OCI-LY3 (cell line): Measurements from ENCODE around the gene STK26.

Experiments used
- H2AFZ ChIP-seq: fragments of 200-600, 300-600 bp; shearing (Covaris generic); 2 replicates; pipeline ENCODE4 v1.6.0; 2014; ENCODE audit warnings: antibody characterized with exemption, low read depth, low read length
- H3K27ac ChIP-seq: fragments of 200-600, 300-600 bp; sonication (generic); 2 replicates; pipeline ENCODE4 v1.5.1; 2014; ENCODE audit warnings: mild to moderate bottlenecking, low read length, moderate library complexity, mixed read lengths
- H3K27me3 ChIP-seq: fragments of 200-600, 300-600 bp; sonication (generic); 2 replicates; pipeline ENCODE4 v1.6.1; 2014; ENCODE audit warnings: low read depth, low read length, mixed read lengths
- H3K36me3 ChIP-seq: fragments of 200-600, 300-600 bp; sonication (generic); replicated peaks from 2 replicates; pipeline ENCODE3; 2014; ENCODE audit warnings: low read depth, low read length, mixed read lengths
- H3K4me1 ChIP-seq: fragments of 300-600, 200-600 bp; sonication (generic); 2 replicates; pipeline ENCODE4 v1.6.1; 2014; ENCODE audit warnings: low read length, mixed read lengths
- H3K4me2 ChIP-seq: fragments of 200-600, 300-600 bp; sonication (generic); 2 replicates; pipeline ENCODE4 v1.6.1; 2014; ENCODE audit warnings: low read length, mixed read lengths
- H3K4me3 ChIP-seq: fragments of 300-600, 200-600 bp; sonication (generic); 2 replicates; pipeline ENCODE4 v1.5.1; 2014; ENCODE audit warnings: antibody characterized with exemption, mild to moderate bottlenecking, low read length, moderate library complexity
- H3K79me2 ChIP-seq: fragments of 300-600, 200-600 bp; shearing (Covaris generic); 2 replicates; pipeline ENCODE4 v1.6.1; 2014; ENCODE audit warnings: mild to moderate bottlenecking, low read length, mixed read lengths
- H3K9ac ChIP-seq: fragments of 300-600, 200-600 bp; shearing (Covaris generic); 2 replicates; pipeline ENCODE4 v1.6.0; 2014; ENCODE audit warnings: mild to moderate bottlenecking, low read length, moderate library complexity
- H3K9me3 ChIP-seq: fragments of 200-600, 300-600 bp; shearing (Covaris generic); 2 replicates; pipeline ENCODE4 v1.6.1; 2014; ENCODE audit warnings: low read length, mixed read lengths; ENCODE audit not compliant: insufficient read depth
- H4K20me1 ChIP-seq: fragments of 200-600, 300-600 bp; sonication (generic); 2 replicates; pipeline ENCODE4 v1.6.1; 2016; ENCODE audit warnings: low read length, mixed read lengths; ENCODE audit not compliant: insufficient read depth
- EZH2phosphoT487 ChIP-seq: fragments of 200-600 bp; shearing (Covaris generic); IDR thresholded peaks from 2 replicates; pipeline ENCODE4 v1.6.1; 2018; ENCODE audit warnings: antibody characterized with exemption, mixed run types, low read depth
- TF ChIP-seq, protein P1 (sequence below): fragments of 200-600, 300-600 bp; sonication (generic); IDR thresholded peaks from 2 replicates; pipeline ENCODE4 v1.5.1; 2014; ENCODE audit warnings: antibody characterized with exemption, low read length, low read depth

Gene STK26

GRCh38 chrX:132041015-132041414, 17.9 kb downstream of the STK26 start:
- no peak overlapping the region for H3K4me3 ChIP-seq
- TF ChIP-seq, protein P1, sequence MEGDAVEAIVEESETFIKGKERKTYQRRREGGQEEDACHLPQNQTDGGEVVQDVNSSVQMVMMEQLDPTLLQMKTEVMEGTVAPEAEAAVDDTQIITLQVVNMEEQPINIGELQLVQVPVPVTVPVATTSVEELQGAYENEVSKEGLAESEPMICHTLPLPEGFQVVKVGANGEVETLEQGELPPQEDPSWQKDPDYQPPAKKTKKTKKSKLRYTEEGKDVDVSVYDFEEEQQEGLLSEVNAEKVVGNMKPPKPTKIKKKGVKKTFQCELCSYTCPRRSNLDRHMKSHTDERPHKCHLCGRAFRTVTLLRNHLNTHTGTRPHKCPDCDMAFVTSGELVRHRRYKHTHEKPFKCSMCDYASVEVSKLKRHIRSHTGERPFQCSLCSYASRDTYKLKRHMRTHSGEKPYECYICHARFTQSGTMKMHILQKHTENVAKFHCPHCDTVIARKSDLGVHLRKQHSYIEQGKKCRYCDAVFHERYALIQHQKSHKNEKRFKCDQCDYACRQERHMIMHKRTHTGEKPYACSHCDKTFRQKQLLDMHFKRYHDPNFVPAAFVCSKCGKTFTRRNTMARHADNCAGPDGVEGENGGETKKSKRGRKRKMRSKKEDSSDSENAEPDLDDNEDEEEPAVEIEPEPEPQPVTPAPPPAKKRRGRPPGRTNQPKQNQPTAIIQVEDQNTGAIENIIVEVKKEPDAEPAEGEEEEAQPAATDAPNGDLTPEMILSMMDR = no peak
- TF ChIP-seq EZH2phosphoT487 = no peak
- H3K9me3 ChIP-seq = no peaks in the 10 kb centered on the region
- H3K4me2 ChIP-seq = no peak overlapping the region
- no peaks in the 10 kb centered on the region for H3K36me3 ChIP-seq
- peaks cover 26% of the 10 kb centered on the region; the same call in 1 of the 2 replicates for H4K20me1 ChIP-seq
- H3K27ac ChIP-seq = no peak overlapping the region
- H3K27me3 ChIP-seq = no peaks in the 10 kb centered on the region
- no peak overlapping the region for H3K9ac ChIP-seq
- H3K79me2 ChIP-seq = peaks cover 64% of the 10 kb centered on the region
- peaks cover 3% of the 10 kb centered on the region for H3K4me1 ChIP-seq
- H2AFZ ChIP-seq = no peak overlapping the region

GRCh38 chrX:132043977-132044376, 20.9 kb downstream of the STK26 start:
- Histone ChIP-seq H3K9ac (no peak overlapping the region), H3K27ac (no peak overlapping the region), H3K4me1 (no peaks in the 10 kb centered on the region), H4K20me1 (peaks cover 16% of the 10 kb centered on the region; the same call in 1 of the 2 replicates), H3K79me2 (peaks cover 47% of the 10 kb centered on the region), H3K4me2 (no peak overlapping the region), H3K9me3 (no peaks in the 10 kb centered on the region), H3K27me3 (no peaks in the 10 kb centered on the region), H3K36me3 (no peaks in the 10 kb centered on the region), H3K4me3 (no peak overlapping the region), H2AFZ (no peak overlapping the region)
- TF ChIP-seq EZH2phosphoT487 = no peak
- TF ChIP-seq, protein P1 = no peak

- no peak for TF ChIP-seq EZH2phosphoT487
- TF ChIP-seq, protein P1 = no peak
- no peaks in the 10 kb centered on the region for H3K36me3 ChIP-seq
- H3K4me1 ChIP-seq = no peaks in the 10 kb centered on the region
- 0 out of 2 replicates have a peak, but pooled peaks cover 12% of the 10 kb centered on the region for H4K20me1 ChIP-seq
- no peak overlapping the region for H3K27ac ChIP-seq
- H3K9me3 ChIP-seq = no peaks in the 10 kb centered on the region
- H3K9ac ChIP-seq = no peak overlapping the region
- H3K27me3 ChIP-seq = no peaks in the 10 kb centered on the region
- H2AFZ ChIP-seq = no peak overlapping the region
- H3K4me2 ChIP-seq = no peak overlapping the region
- H3K4me3 ChIP-seq = no peak overlapping the region
- H3K79me2 ChIP-seq = peaks cover 42% of the 10 kb centered on the region
Measured at GRCh38 chrX:132044953-132045352, 21.9 kb downstream of the STK26 start.

DNA sequence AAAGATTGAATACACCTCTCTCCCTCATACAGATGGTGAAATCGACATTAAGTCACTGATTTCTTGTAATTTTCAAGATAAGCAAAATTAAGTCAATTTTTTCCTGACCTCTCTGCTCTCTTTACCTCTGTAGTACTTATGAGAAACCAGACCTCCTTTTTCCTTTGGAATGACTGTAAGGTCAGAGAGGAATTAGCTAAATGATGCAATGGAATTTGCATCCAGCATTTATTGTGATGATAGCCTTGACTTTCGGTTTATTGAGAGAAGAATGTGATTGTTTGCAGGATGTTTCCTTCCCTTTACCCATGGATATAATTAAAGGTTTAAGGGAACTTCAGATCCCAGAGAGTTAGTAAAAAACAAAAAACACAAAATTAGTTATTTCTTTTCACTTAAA, 22.4 kb downstream of the STK26 start:
- Histone ChIP-seq H3K9me3 (no peaks in the 10 kb centered on the region), H3K9ac (no peak overlapping the region), H3K4me3 (no peak overlapping the region), H3K27me3 (no peaks in the 10 kb centered on the region), H2AFZ (no peak overlapping the region), H3K79me2 (peaks cover 37% of the 10 kb centered on the region), H4K20me1 (0 out of 2 replicates have a peak, but pooled peaks cover 12% of the 10 kb centered on the region), H3K36me3 (no peaks in the 10 kb centered on the region), H3K4me1 (no peaks in the 10 kb centered on the region), H3K27ac (no peak overlapping the region), H3K4me2 (no peak overlapping the region)
- TF ChIP-seq EZH2phosphoT487 = no peak
- TF ChIP-seq, protein P1 = no peak
